Neural cell (in vitro differentiated cells): Measurements from ENCODE around the gene NUB1. TPM values are rescaled to one million over a fixed set of nuclear protein-coding genes. Genes with fewer than 3 reads are reported as not detected.

Source experiments
- H2AFZ ChIP-seq: fragments of 200-600, 300-800 bp; sonication (generic), shearing (Covaris generic); 2 replicates; pipeline ENCODE4 v1.6.0; 2014; ENCODE audit warnings: low read depth, mild to moderate bottlenecking, antibody characterized with exemption, low read length, moderate library complexity
- H3F3A ChIP-seq: fragments of 200-600 bp; shearing (Covaris generic); 2 replicates; pipeline ENCODE4 v1.6.1; 2016; ENCODE audit warnings: mild to moderate bottlenecking, moderate library complexity, mixed read lengths, antibody characterized with exemption, low read length; ENCODE audit not compliant: insufficient read depth, poor library complexity, severe bottlenecking
- H3K27ac ChIP-seq: fragments of 200-600, 300-800 bp; sonication (generic), shearing (Covaris generic); 2 replicates; pipeline ENCODE4 v1.5.1; 2014; ENCODE audit warnings: mild to moderate bottlenecking, low read length, moderate library complexity
- H3K27me3 ChIP-seq: fragments of 300-800, 200-600 bp; sonication (generic), shearing (Covaris generic); 2 replicates; pipeline ENCODE4 v1.6.0; 2014; ENCODE audit warnings: mild to moderate bottlenecking, low read depth, low read length, moderate library complexity; ENCODE audit not compliant: insufficient read depth
- H3K36me3 ChIP-seq: fragments of 300-800, 200-600 bp; sonication (generic), shearing (Covaris generic); 2 replicates; pipeline ENCODE4 v1.5.1; 2014; ENCODE audit warnings: mild to moderate bottlenecking, antibody characterized with exemption, low read length, moderate library complexity; ENCODE audit not compliant: insufficient read depth
- H3K4me2 ChIP-seq: fragments of 300-800, 200-600 bp; sonication (generic), shearing (Covaris generic); 2 replicates; pipeline ENCODE4 v1.6.0; 2014; ENCODE audit warnings: mild to moderate bottlenecking, low read length
- H3K4me3 ChIP-seq: fragments of 300-800, 200-600 bp; sonication (generic), shearing (Covaris generic); 2 replicates; pipeline ENCODE4 v1.5.1; 2014; ENCODE audit warnings: mild to moderate bottlenecking, low read length, moderate library complexity
- H3K79me2 ChIP-seq: fragments of 200-600 bp; shearing (Covaris generic); replicated peaks from 2 replicates; pipeline ENCODE4 v1.6.0; 2014; ENCODE audit warnings: mild to moderate bottlenecking, low read length, moderate library complexity; ENCODE audit not compliant: insufficient read depth
- H3K9ac ChIP-seq: fragments of 300-800, 200-600 bp; sonication (generic), shearing (Covaris generic); 2 replicates; pipeline ENCODE4 v1.6.1; 2016; ENCODE audit warnings: mild to moderate bottlenecking, low read length, mixed read lengths
- H3K9me2 ChIP-seq: fragments of 200-600 bp; shearing (Covaris generic); 2 replicates; pipeline ENCODE4 v1.6.1; 2016; ENCODE audit warnings: mild to moderate bottlenecking, low read length, mixed read lengths; ENCODE audit not compliant: insufficient read depth
- H3K9me3 ChIP-seq: fragments of 200-600, 300-800 bp; sonication (generic), shearing (Covaris generic); 2 replicates; pipeline ENCODE4 v1.6.1; 2016; ENCODE audit warnings: mild to moderate bottlenecking, mixed run types, low read length, moderate library complexity, mixed read lengths
- H4K20me1 ChIP-seq: fragments of 200-600 bp; shearing (Covaris generic); 2 replicates; pipeline ENCODE4 v1.6.1; 2016; ENCODE audit warnings: mild to moderate bottlenecking, mixed run types; ENCODE audit not compliant: insufficient read depth
- CTCF ChIP-seq: fragments of 450-650 bp; IDR thresholded peaks from 2 replicates; pipeline ENCODE4 v1.5.1; 2014; ENCODE audit warnings: antibody characterized with exemption, mild to moderate bottlenecking, moderate library complexity; ENCODE audit not compliant: poor library complexity, severe bottlenecking
- EP300 ChIP-seq: fragments of 450-650 bp; conservative IDR thresholded peaks from 2 replicates; pipeline ENCODE4 v1.6.1; 2014; ENCODE audit warnings: antibody characterized with exemption, mild to moderate bottlenecking, moderate library complexity; ENCODE audit not compliant: poor library complexity, severe bottlenecking
- EZH2 ChIP-seq: fragments of 200-600, 300-800 bp; shearing (Covaris generic), sonication (generic); IDR thresholded peaks from 2 replicates; pipeline ENCODE4 v1.6.1; 2014; ENCODE audit warnings: antibody characterized with exemption, low read length, borderline replicate concordance, mild to moderate bottlenecking; ENCODE audit not compliant: insufficient read depth, poor library complexity, severe bottlenecking
- MXI1 ChIP-seq: fragments of 450-650 bp; conservative IDR thresholded peaks from 2 replicates; pipeline ENCODE4 v1.6.1; 2014; ENCODE audit warnings: antibody characterized with exemption, mild to moderate bottlenecking; ENCODE audit not compliant: poor library complexity, severe bottlenecking
- POLR2AphosphoS5 ChIP-seq: IDR thresholded peaks from 2 replicates; pipeline ENCODE4 v1.6.1; 2012
- RAD21 ChIP-seq: fragments of 450-650 bp; conservative IDR thresholded peaks from 2 replicates; pipeline ENCODE4 v1.6.1; 2014; ENCODE audit warnings: antibody characterized with exemption, mild to moderate bottlenecking, moderate library complexity
- REST ChIP-seq: IDR thresholded peaks from 2 replicates; pipeline ENCODE4 v1.6.1; 2012; ENCODE audit warnings: borderline replicate concordance
- SMC3 ChIP-seq: fragments of 450-650 bp; conservative IDR thresholded peaks from 2 replicates; pipeline ENCODE4 v1.6.1; 2014; ENCODE audit warnings: antibody characterized with exemption, mild to moderate bottlenecking, moderate library complexity; ENCODE audit not compliant: poor library complexity
- TAF1 ChIP-seq: IDR thresholded peaks from 2 replicates; pipeline ENCODE4 v1.6.1; 2012; ENCODE audit warnings: low read depth
- polyA plus RNA-seq: library from polyadenylated mRNA; depleted of rRNA; stranded (reverse); fragments of >200 nt; gene quantifications from 2 replicates; pipeline ENCODE4 v1.2.3, GENCODE V29; 2014

Gene NUB1
- polyA plus RNA-seq, 1 donor from 2014 or later = 48.4 TPM

GRCh38 chr7:151336027-151336708 lies 5.4 kb upstream of the NUB1 start:
- Histone ChIP-seq H3K4me3 (no peak overlapping the region), H3K4me2 (no peak overlapping the region), H3K27me3 (no peaks in the 10 kb centered on the region), H3K9me3 (no peaks in the 10 kb centered on the region), H3F3A (no peaks in the 10 kb centered on the region), H3K9me2 (no peaks in the 10 kb centered on the region), H2AFZ (no peak overlapping the region), H4K20me1 (no peaks in the 10 kb centered on the region), H3K79me2 (no peaks in the 10 kb centered on the region), H3K36me3 (no peaks in the 10 kb centered on the region), H3K9ac (no peak overlapping the region), H3K27ac (no peak overlapping the region)
- no peak for TF ChIP-seq EP300
- TF ChIP-seq EZH2 = no peak
- TF ChIP-seq CTCF = no peak
- no peak for TF ChIP-seq RAD21
- no peak for TF ChIP-seq POLR2AphosphoS5
- TF ChIP-seq REST = no peak
- TF ChIP-seq SMC3 = no peak
- no peak for TF ChIP-seq TAF1

GRCh38 chr7:151337346-151337745 lies 4.3 kb upstream of the NUB1 start:
- H3K9me2 ChIP-seq = no peaks in the 10 kb centered on the region

More at GRCh38 chr7:151337346-151337745, 4.3 kb upstream of the NUB1 start:
- no peak for TF ChIP-seq EZH2
- TF ChIP-seq CTCF = no peak
- no peak for TF ChIP-seq MXI1
- Histone ChIP-seq H3K4me2 (no peak overlapping the region), H3K9me3 (no peaks in the 10 kb centered on the region), H3K36me3 (no peaks in the 10 kb centered on the region), H3K79me2 (no peaks in the 10 kb centered on the region), H3K4me3 (no peak overlapping the region), H2AFZ (no peak overlapping the region), H3K9ac (no peak overlapping the region), H3F3A (no peaks in the 10 kb centered on the region), H3K27ac (no peak overlapping the region), H4K20me1 (no peaks in the 10 kb centered on the region), H3K27me3 (no peaks in the 10 kb centered on the region)
